DOHH2 (cell line): ENCODE data around the gene HBZ.
"Not testable (repeated sequence)": the region's sequence is repeated elsewhere in the genome, so short reads cannot be mapped to it uniquely, and the experiment has no call there.

Experiments used
- EZH2phosphoT487 ChIP-seq: fragments of 200-600 bp; sonication (generic); IDR thresholded peaks from 2 replicates; pipeline ENCODE4 v1.6.1; 2017; ENCODE audit warnings: borderline replicate concordance, mild to moderate bottlenecking, antibody characterized with exemption, low read length, moderate library complexity, mixed read lengths
- TF ChIP-seq, protein P1 (sequence below): fragments of 200-600 bp; sonication (generic); IDR thresholded peaks from one replicate; pipeline ENCODE4 v1.5.1; 2014; ENCODE audit warnings: antibody characterized with exemption, mild to moderate bottlenecking, low read depth, low read length; ENCODE audit not compliant: poor library complexity, severe bottlenecking

DNA sequence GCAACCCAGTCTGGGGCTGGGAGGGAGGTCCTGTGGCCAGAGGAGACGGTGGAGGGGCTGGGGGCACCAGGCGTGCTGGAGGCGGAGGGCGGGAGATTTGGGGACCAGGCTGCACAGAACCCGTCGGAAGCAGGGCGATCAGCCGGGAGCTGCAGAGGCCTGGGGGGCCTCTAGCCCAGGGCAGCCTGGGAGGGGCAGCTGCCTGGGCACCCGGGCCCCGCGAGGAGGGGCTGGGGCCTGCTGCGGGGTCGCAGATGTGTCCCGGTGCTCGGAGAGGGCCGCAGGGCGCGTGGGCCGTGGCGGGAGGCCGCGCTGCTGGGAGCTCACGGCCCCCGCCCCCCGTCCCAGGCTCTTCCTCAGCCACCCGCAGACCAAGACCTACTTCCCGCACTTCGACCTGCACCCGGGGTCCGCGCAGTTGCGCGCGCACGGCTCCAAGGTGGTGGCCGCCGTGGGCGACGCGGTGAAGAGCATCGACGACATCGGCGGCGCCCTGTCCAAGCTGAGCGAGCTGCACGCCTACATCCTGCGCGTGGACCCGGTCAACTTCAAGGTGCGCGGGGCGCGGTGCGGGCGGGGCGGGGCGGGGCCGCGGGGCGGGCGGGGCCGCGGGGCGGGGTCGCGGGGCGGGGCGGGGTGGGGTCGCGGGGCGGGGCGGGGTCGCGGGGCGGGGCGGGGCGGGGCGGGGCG lies 11.8 kb downstream of the HBZ start:
- TF ChIP-seq, protein P1, sequence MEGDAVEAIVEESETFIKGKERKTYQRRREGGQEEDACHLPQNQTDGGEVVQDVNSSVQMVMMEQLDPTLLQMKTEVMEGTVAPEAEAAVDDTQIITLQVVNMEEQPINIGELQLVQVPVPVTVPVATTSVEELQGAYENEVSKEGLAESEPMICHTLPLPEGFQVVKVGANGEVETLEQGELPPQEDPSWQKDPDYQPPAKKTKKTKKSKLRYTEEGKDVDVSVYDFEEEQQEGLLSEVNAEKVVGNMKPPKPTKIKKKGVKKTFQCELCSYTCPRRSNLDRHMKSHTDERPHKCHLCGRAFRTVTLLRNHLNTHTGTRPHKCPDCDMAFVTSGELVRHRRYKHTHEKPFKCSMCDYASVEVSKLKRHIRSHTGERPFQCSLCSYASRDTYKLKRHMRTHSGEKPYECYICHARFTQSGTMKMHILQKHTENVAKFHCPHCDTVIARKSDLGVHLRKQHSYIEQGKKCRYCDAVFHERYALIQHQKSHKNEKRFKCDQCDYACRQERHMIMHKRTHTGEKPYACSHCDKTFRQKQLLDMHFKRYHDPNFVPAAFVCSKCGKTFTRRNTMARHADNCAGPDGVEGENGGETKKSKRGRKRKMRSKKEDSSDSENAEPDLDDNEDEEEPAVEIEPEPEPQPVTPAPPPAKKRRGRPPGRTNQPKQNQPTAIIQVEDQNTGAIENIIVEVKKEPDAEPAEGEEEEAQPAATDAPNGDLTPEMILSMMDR: not testable (repeated sequence)
- not testable (repeated sequence) for TF ChIP-seq EZH2phosphoT487
